Thyroid gland (tissue), 4 donors: Measurements from ENCODE around the gene USP32.

Experiments
- CTCF ChIP-seq, 6 experiments: fragments of 200-600 bp in 3 of 6; fragments of 450-650 bp in 3 of 6; sonication (generic) in 3 of 6; IDR thresholded peaks; one replicate each; pipeline ENCODE4 v1.5.1; 2016 to 2019; ENCODE audit warnings: antibody characterized with exemption in 6 of 6, mild to moderate bottlenecking in 2 of 6, inconsistent platforms in 1 of 6, moderate library complexity in 1 of 6
- POLR2A ChIP-seq, 2 donors: fragments of 450-650 bp; IDR thresholded peaks; one replicate each; pipeline ENCODE4 v1.6.1; 2017; ENCODE audit warnings: antibody characterized with exemption in 2 of 2, mild to moderate bottlenecking in 2 of 2, moderate library complexity in 1 of 2

- TF ChIP-seq CTCF (IDR thresholded peaks at IDR 0.05) = no peak
- no peak for TF ChIP-seq POLR2A (IDR thresholded peaks at IDR 0.05)
Measured at GRCh38 chr17:60369727-60370126, 22.2 kb downstream of the USP32 start.
